Measurements from ENCODE around the gene RFTN1.

Gene RFTN1

DNA sequence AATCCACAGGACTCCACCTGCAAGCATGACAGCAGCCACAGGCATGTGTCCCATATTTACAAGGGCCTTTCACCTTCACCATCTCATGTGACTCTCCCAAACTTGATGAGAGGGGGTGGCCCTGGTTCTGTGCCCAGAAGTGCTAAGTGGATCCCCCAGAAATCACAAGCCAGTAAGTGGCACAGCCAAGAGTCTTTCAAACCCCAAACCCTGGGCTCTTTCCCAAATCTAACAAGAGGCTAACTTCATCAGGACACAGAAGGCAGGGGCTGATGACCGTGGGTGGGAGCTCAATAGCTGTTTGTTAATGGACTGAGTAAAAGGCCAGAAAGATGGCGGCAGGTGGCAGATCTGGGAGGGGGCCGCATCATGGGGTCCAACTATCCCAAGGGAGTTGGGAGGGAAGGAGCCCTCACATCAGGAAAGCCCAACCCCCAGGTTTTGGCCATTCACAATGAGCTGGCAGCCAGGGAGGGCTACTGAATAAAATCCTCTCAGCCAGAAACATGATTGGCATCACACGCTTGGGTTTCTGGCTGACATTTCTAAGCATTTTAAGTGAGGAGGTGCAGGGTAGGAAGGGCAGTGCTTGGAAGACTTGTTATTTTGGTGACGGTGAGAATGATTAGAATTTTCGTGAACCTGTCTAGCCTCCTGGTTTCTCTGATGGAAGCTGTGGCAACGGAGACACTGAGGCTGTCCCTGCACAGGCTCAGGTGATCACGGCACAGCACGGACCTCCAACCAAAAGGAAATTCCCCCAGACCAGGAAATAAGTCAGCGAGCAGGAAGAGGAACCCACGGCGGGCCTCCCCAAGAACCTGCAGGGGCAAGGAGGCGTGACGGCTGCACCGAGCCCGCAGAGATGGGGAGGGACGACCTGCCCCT, 139.2 kb downstream of the RFTN1 start:
- in situ Hi-C loops (cut with MboI; ENCODE audit: low pct_unique_long_range_greater_than_20kb, low sequenced_read_pairs), result no loop called here
- no peak for DNase-seq

DNA sequence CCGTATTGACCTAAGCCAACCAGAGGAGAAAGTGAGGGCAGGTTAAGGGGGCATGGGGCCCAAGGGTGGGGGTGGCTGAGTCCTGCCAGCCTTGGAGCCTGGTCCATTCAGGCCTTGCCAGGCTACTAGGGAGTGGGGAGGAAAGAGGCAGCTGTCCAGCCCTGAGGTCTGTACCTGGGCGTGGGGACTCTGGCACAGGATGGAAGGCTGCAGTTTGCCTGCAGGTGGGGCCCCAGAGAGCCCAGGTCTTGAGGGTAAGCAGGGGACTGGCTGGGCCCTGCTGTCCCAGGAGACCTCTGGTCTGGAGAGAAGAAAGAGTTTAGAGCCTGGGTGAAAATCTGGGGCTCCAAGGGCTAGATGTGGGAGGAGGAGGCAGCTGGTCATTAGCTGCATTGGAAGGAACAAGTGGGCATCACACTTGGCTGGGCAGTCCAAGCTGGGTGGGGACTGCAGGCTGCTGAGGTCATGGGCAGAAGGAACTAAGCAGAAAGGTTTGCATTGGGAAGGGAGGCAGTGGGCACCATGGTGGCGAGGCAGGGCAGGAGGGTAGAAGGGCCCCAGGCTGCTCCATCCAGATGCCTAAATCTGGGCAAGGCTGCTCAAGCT, 140.1 kb downstream of the RFTN1 start:
- DNase-seq, result no peak
- in situ Hi-C loops (cut with MboI; ENCODE audit: low pct_unique_long_range_greater_than_20kb, low sequenced_read_pairs), result no loop called here

DNA sequence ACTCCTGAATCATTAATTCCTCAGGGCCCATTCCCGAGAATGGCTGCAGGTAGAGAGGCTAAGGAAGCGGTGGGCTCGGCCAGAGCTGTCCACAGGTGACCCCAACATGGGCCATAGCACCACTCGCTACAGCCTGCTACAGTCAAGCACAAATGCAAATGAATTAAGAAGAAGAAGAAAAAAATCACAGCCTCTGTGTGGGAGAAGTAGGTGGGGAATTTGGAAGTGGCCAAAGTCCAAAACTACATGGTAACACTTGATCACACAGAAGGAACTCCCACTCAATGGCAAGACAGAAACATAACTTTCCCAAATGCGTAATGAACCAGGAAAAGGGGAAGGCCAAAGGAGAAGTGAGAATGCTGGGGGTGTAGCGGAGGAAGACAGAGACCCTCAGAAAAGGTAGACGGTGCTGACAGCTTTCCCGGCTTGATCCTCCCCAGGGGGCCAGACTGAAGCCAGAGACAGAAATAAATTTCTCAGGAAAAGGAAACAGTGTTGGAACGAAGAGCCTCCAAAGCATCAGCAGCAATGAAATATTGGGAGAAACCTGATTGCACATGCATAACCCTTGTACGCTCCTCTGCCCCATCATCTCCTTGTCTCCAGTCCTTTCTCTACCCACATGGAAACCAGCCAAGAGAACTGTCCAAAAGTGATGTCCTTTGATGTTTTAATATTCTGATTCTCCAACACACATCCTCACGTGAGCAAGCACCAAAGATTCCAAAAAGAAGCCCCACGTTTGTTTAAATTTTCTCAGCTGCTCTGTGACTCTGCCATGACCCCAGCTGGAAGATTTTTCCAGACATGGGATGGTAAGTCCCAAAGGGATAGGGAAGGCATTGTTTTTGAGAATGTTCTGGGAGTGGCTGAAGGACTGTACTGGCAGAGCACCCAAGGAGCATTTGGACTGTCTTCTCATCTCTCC, 140.9 kb downstream of the RFTN1 start:
- DNase-seq, result peak; percentile 32
- in situ Hi-C loops (cut with MboI; ENCODE audit: low pct_unique_long_range_greater_than_20kb, low sequenced_read_pairs), result no loop called here

DNA sequence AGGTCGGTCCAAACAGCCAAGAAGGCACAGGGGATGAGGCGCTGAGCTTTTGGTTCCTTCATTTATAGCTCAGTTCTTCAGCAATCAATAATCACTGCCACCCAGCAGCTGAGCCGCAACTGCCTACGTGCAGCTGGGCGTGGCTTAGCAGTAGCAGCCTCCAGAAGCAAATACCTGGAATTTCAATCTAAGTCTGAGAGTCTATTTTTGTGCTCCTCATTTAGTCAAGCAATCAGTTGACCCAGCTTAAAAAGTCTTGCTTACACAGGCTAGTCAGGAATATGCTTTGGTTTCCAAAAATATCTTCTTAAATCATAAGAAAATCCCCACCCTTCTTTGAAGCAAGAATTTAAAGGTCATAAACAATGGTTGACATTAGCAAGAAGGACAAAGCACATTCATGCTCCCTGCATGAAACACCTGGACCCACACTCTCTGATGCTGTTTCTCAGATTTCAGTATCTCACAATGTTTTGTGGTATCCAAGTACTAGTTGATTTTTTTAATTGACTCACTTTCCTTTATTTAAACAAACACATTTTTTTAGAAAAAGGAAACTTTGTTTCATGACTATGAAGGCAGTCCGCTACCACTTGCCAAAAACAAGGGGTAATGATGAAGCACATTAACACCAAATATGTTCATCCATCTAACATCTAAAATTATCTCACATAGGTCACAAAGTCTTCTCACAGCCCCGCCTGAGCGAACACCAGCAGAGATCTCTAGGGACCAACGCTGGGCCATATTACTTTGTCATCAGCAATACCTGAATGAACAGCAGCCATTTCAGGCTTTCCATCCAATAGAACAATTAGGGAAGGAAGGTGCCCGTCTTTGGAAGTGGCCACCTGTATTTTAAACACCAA, 142.4 kb downstream of the RFTN1 start:
- DNase-seq, result no peak
- in situ Hi-C loops (cut with MboI; ENCODE audit: low pct_unique_long_range_greater_than_20kb, low sequenced_read_pairs), result no loop called here

DNA sequence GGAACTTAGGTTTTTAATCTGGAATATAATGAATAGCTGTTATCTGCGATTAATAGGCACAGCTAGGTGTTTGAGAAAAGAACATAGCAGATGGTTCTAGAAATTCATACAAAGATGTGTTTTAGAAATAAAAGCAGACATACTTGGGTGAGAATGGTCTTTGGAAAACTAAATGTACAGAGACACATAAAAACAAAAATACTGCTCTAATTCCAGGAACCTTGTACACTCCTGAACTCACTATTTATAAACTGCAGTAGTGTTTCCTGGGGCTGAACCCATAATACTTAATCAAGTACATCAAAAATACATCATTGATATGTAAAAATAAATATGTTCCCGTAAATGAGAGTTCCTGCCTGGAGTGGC, 143.0 kb downstream of the RFTN1 start:
- no peak for DNase-seq
- in situ Hi-C loops (cut with MboI; ENCODE audit: low pct_unique_long_range_greater_than_20kb, low sequenced_read_pairs), result no loop called here

DNA sequence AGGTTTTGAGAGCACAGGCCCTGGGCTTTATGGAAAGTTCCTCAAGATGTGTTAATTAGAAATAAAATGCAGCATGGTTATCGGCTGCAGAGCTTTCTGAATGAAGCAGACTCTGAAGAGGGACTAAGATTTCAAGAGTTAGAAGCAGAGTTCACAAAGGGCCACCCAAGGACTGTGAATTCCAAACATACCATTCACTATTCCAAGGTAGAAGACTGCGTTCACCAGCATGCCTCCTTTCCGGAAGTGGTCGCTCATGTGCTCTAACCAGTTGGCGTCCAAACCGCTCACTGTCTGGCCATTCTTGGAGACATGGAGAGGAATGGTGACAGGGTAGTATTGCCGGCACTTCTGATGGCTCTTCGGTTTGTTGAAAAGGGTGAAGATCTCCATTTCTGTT, 143.6 kb downstream of the RFTN1 start:
- in situ Hi-C loops (cut with MboI; ENCODE audit: low pct_unique_long_range_greater_than_20kb, low sequenced_read_pairs), result no loop called here
- DNase-seq, result no peak

DNA sequence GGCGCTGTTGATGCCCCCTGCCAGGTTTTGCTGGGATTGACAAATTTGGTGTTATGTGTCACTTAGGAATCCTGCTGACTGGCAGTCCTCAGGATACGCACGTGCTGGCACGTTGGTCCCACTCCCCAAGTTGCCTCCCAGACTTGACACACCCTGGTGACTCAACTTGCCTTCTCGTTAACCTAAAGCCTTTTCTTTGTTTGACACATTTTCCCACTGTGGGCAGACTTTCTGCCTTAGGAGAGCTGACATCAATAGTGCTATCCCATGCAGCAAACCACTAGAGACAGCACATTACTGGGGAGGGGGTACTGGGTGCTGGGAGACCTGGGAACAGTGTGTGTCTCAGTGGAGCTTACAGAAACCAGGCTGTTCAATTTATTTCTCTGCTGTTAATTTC, 144.2 kb downstream of the RFTN1 start:
- in situ Hi-C loops (cut with MboI; ENCODE audit: low pct_unique_long_range_greater_than_20kb, low sequenced_read_pairs), result no loop called here
- DNase-seq, result no peak

DNA sequence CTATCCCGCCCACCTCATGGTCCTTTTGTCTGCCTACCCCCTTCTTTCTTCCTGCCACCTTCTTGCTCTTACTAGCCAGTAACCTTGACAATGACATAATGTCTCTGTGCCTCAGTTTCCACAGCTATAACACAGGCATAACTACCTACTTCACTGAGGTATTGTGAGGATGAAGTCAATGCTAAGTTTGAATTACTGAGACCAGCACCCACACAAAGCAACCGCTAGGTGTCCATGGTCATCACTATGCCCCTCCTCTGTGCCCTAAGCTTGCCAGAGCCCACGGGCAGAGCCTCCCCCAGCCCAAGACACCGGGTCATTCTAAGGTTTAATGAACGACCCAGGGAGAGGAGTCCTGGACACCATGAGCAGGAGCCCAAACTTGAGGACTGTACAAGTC, 146.9 kb downstream of the RFTN1 start:
- in situ Hi-C loops (cut with MboI; ENCODE audit: low pct_unique_long_range_greater_than_20kb, low sequenced_read_pairs), result no loop called here
- no peak for DNase-seq

DNA sequence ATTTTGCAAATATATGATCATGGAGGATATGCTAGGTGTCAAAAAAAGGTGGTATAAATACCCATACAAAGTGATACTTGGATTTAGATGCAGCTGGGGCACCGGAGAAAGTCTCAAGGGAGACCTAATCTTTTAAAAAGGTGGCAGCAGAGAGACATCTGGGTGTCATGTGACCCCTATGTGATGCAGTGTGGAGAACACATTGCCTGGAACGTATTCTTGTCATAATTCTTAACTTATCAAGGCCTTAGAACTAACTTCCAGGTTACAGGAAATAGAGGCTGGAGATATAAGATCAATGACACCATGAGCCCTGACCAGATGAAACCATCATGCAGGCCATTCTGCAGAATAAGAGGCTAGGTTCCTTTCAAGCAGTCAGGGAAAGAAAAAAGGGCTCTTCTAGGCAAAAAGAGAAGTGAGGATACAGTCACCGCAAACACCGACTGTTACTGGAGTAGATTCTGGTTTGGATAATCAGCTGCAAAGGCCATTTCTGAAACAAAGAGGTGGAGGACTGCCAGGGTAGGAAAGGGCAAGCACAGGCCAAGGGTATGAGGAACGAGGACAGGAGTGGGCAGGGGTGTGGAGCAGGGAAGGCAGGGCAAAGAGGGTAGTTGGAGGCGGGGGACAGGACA, 147.9 kb downstream of the RFTN1 start:
- in situ Hi-C loops (cut with MboI; ENCODE audit: low pct_unique_long_range_greater_than_20kb, low sequenced_read_pairs), result no loop called here
- no peak for DNase-seq

DNA sequence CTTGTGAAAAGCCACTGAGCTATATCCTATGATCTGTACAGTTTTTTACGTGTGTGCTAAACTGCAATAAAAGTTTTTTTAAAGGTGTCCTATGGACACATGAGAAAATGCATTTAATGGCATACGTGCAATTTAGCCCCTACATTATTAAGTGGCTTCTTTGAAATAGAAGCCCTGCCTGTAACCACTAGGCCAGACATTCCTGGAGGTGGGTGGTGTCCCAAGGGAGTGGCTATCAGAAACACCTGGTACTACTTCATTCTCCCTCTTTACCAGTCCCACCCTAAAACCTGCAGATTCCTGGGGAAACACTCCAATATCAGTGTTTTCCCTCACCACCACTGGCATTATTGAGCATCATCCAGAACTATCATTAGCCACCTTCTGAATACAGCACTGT, 148.5 kb downstream of the RFTN1 start:
- no peak for DNase-seq
- in situ Hi-C loops (cut with MboI; ENCODE audit: low pct_unique_long_range_greater_than_20kb, low sequenced_read_pairs), result no loop called here

DNA sequence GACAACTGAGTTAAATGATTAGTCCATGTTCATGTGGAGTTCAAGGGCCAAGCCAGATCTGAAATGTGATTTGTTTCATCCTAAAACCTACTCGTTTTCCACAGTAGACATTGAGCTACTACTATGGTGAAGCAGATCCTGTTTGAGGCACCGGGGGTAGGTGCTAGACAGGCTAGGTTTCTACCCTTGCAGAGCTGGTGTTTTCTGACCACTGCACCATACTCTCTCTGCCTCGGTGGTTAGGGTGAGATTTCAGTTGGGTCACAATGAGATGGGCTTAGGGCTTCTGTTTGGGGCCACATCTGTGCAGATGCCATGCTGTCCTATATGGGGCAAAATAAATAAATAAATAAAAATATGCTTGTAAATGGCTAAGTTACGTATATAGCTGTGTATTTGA, 149.2 kb downstream of the RFTN1 start:
- no peak for DNase-seq
- in situ Hi-C loops (cut with MboI; ENCODE audit: low pct_unique_long_range_greater_than_20kb, low sequenced_read_pairs), result no loop called here

DNA sequence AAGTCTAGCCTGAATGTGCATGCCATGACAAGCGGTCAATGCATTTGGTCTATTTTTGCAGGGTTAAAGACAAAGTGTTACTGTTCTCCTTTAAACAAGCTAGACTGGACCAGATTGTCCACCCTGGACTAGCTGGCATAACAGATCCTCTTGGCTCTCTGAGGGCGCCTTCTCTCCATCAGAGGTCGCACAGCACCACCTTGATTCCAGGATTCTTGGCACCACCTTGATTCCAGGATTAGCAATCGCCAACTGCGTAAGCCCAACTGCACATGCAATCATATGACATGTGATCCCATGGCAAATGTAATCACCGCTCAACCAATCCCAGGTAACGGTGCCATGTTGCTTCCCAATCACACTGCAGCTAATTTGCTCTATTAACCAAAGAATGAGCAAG, 149.9 kb downstream of the RFTN1 start:
- DNase-seq, result no peak
- in situ Hi-C loops (cut with MboI; ENCODE audit: low pct_unique_long_range_greater_than_20kb, low sequenced_read_pairs), result no loop called here

DNA sequence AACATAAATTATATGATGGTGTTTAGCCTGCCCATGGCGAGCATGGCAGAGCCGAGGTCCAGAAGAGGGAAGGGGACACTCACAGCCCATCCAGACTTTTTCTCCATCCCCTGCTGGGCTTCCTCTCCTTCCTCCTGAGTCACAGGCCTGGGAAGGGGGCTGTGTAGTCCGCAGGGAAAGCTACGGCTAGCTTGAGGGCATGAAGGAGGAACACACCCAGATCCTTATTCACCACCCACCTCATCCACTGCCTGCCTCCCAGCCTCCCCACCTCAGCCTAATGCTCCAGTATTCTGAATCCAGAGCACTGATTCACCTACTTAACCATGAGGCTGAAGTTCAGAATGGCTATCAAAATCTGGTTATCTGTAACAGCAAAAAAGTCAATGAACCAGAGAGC, 150.7 kb downstream of the RFTN1 start:
- no peak for DNase-seq
- in situ Hi-C loops (cut with MboI; ENCODE audit: low pct_unique_long_range_greater_than_20kb, low sequenced_read_pairs), result no loop called here

DNA sequence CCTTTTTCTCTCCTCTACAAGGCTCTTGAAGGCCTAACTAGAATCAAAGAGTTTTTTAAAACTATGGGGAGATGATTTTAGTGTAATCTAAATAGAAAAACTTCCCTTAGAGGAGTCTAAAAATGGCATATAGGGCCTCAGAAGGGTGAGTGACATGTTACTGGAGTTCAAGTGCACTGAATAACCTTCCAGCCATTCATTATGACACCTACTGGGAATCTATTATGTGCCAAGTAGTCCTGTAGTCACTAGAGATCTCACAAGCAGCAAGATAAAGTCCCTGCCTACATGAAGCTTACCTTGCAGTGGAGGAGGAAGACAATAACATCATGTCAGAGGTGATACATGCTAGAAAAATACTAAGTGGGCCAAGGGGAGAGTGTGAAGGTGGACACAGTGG, 152.4 kb downstream of the RFTN1 start:
- in situ Hi-C loops (cut with MboI; ENCODE audit: low pct_unique_long_range_greater_than_20kb, low sequenced_read_pairs), result no loop called here
- no peak for DNase-seq

DNA sequence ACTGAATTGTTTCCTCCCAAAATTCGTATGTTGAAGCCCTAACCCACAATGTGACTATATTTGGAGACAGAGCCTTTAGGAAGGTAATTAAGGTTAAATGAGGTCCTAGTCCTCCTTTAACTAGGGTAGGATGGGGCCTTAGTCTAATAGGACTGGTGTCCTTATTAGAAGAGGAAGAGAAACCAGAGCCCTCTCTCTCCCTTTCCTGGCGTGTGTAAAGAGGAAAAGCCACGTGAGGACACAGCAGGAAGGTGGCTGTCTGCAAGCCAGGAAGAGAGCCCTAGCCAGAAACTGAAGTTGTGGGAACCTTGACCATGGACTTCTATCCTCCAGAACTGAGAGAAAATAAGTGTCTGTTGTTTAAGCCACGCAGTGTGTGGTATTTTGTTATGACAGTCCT, 154.2 kb downstream of the RFTN1 start:
- no peak for DNase-seq
- in situ Hi-C loops (cut with MboI; ENCODE audit: low pct_unique_long_range_greater_than_20kb, low sequenced_read_pairs), result no loop called here

DNA sequence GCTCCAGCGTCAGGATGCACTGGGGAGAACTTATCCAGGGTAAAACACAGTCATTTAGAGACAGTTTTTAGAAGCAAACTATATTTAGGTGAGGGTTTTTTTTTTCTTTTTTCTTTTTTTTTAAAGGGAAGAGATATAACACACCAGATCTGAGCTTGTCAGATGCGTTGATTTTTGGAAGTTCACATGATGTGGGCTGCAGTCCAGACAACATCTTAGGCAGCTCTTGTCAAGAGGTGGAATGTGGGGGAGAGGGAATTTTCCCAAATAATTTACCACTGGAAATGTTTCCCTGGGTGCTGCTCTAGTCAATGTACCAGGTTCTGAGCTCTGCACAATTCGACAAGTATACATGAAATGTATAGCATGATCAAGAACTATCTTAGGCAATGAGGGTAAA, 155.2 kb downstream of the RFTN1 start:
- in situ Hi-C loops (cut with MboI; ENCODE audit: low pct_unique_long_range_greater_than_20kb, low sequenced_read_pairs), result no loop called here
- no peak for DNase-seq

DNA sequence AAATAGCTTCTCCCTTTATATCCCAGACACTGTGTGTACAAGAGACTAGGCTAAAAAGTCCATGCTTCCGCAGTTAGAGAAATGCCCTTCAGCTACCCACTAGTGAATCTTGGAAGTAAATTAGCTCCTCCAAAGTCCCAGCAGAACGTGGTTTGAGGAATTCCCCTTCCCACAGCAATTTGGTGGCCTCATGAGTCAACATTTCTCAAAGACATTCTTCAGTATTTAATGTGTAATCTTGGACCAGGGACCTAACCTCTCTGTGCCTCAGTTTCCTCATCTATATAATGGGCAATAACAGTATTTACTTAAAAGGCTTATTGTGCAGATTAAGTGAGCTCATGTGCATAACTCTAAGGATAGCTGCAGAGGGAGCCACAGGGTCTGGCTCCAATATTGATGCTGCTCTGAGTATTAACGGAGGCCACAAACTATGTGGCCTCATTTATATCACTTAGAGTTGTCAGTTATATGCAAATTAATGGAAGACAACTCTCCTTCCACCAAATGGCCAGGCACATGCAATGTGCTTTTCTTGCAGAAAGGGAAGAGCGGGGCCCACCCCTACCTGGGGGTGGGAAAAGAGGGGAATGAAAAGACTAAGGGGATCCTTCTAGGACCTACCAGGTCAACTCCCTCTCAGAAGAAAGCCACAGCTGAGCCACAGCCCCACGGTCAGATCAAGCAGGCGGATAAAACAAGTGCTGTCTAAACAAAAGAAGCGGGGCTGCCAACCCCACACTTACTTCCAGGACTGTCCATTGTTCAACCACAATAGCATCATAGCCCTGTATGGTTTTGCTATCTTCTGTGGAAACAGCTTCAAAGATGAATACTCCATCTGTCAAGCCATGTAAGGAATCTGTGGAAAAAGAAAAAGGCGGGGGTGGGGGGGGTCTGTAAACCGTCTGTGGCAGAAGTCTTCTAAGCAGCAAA, 156.0 kb downstream of the RFTN1 start:
- in situ Hi-C loops (cut with MboI; ENCODE audit: low pct_unique_long_range_greater_than_20kb, low sequenced_read_pairs), result no loop called here
- no peak for DNase-seq

DNA sequence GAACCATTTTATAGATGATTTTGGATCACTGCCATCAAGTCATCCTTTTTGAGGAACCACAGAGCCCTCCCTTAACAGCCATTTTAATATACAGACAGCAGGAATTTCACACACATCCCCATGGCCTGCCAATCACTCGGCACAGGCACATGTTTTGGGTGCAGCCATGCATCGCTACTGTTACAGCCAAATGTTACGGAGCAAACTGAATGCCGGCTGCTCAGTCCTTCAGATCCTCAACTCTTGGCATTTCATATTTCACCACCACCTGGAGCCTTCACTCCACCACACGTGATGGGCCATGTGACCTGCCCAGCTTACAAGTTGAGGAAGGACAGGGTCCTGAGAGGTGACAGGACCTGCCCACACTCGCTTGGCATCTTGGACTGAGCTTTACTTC, 157.7 kb downstream of the RFTN1 start:
- in situ Hi-C loops (cut with MboI; ENCODE audit: low pct_unique_long_range_greater_than_20kb, low sequenced_read_pairs), result no loop called here
- no peak for DNase-seq
